Suppressor macrophage treated with lipopolysaccharide for 4 hours (primary cell): ENCODE results near the gene ALKBH6.
"Not testable (repeated sequence)": the region's sequence is repeated elsewhere in the genome, so short reads cannot be mapped to it uniquely, and the experiment has no call there.

Experiments used
- DNase-seq: peaks from one replicate; pipeline ENCODE4 v3.0.0-alpha.2; 2020

The ALKBH6 gene

GRCh38 chr19:35992907-35993765 is 20.9 kb downstream of the ALKBH6 start:
- peak; percentile 18 for DNase-seq

- DNase-seq: no peak
These were observed 22.1 kb downstream of the ALKBH6 start for GRCh38 chr19:35991731-35992450.

GRCh38 chr19:35990771-35991730 is 23.0 kb downstream of the ALKBH6 start:
- no peak for DNase-seq

GRCh38 chr19:35990156-35990555 is 23.9 kb downstream of the ALKBH6 start:
- no peak for DNase-seq

- DNase-seq: no peak
These were observed 25.2 kb downstream of the ALKBH6 start for GRCh38 chr19:35988824-35989223.

GRCh38 chr19:35987571-35987896 is 26.5 kb downstream of the ALKBH6 start:
- DNase-seq: no peak

GRCh38 chr19:35986664-35987570 is 27.1 kb downstream of the ALKBH6 start:
- peak; percentile 65 for DNase-seq

GRCh38 chr19:35986111-35986510 is 27.9 kb downstream of the ALKBH6 start:
- DNase-seq: no peak

- no peak for DNase-seq
These were observed 30.8 kb downstream of the ALKBH6 start for GRCh38 chr19:35983177-35983576.

- DNase-seq: not testable (repeated sequence)
These were observed 33.0 kb downstream of the ALKBH6 start for GRCh38 chr19:35980997-35981396.

- DNase-seq: no peak
These were observed 35.1 kb downstream of the ALKBH6 start for GRCh38 chr19:35978832-35979365.

GRCh38 chr19:35978271-35978670 is 35.7 kb downstream of the ALKBH6 start:
- DNase-seq: no peak

GRCh38 chr19:35977446-35978222 is 36.4 kb downstream of the ALKBH6 start:
- peak; percentile 9 for DNase-seq

- peak; percentile 21 for DNase-seq
These were observed 38.3 kb downstream of the ALKBH6 start for GRCh38 chr19:35975608-35976214.

GRCh38 chr19:35973487-35973886 is 40.5 kb downstream of the ALKBH6 start:
- peak; percentile 6 for DNase-seq

- DNase-seq: no peak
These were observed 47.2 kb downstream of the ALKBH6 start for GRCh38 chr19:35966771-35967170.

- DNase-seq: peak; percentile 45
These were observed 50.5 kb downstream of the ALKBH6 start for GRCh38 chr19:35963514-35963913.

GRCh38 chr19:35960432-35960972 is 53.5 kb downstream of the ALKBH6 start:
- no peak for DNase-seq

GRCh38 chr19:35959968-35960320 is 54.1 kb downstream of the ALKBH6 start:
- no peak for DNase-seq
